ENCODE measurements around the gene SUPT7L. TPM values are rescaled to one million over a fixed set of nuclear protein-coding genes. Genes with fewer than 3 reads are reported as not detected.
"Not testable (repeated sequence)": the region's sequence is repeated elsewhere in the genome, so short reads cannot be mapped to it uniquely, and the experiment has no call there.

SUPT7L gene
- total and polyA plus RNA-seq, 9 donors: 20.4 to 37.7 (median 24.5) TPM

GRCh38 chr2:27683390-27684071 is 20.1 kb upstream of the SUPT7L start:
- no peaks in the 10 kb centered on the region for H3K4me1 ChIP-seq (ENCODE audit: insufficient read depth)
- no peaks in the 10 kb centered on the region for H3K36me3 ChIP-seq
- intact Hi-C loops (cut with DNase I): no loop called here
- TF ChIP-seq CTCF (IDR thresholded peaks at IDR 0.05): peak; percentile 84 to 92 (median 89)
- no peak for TF ChIP-seq POLR2A (IDR thresholded peaks at IDR 0.05)
- TF ChIP-seq EP300 (IDR thresholded peaks at IDR 0.05): no peak
- WGBS, 3 donors: 51 to 54% (median 51%) methylated on average over 9 of the region's 9 CpGs
- H3K4me3 ChIP-seq: no peak overlapping the region
- no peak overlapping the region for H3K27ac ChIP-seq
- H3K27me3 ChIP-seq: no peaks in the 10 kb centered on the region
- peak; percentile 55 to 85 (median 68) for DNase-seq
- H3K9me3 ChIP-seq: no peaks in the 10 kb centered on the region

- H3K27ac ChIP-seq; H3K9me3 ChIP-seq; H3K36me3 ChIP-seq; H3K4me3 ChIP-seq; DNase-seq; H3K4me1 ChIP-seq (ENCODE audit: insufficient read depth); intact Hi-C loops (cut with DNase I); H3K27me3 ChIP-seq: not testable (repeated sequence)
- WGBS, 3 donors: 82 to 86% (median 83%) methylated on average over 7 of the region's 7 CpGs
Measured at GRCh38 chr2:27682334-27682771, 18.9 kb upstream of the SUPT7L start.

DNA sequence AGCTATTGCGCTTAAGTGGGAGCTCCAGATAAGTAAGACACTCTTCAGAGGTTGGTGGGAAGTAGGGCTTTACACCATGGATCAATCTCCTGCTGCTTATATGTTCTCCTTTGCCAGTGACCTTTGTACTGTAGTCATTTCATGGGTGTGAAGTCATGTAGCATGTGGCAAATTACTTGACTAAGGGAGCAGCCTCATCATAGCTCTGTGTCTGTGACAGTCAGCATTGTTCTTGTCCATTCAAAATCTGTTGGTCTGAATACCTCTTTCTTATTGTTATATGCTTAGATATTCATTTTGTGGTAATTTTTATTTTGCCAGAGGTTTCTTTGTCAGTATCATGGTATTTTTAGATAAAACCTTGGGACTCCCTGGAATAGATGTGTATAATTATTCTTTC is 18.4 kb upstream of the SUPT7L start:
- H3K9me3 ChIP-seq: no peaks in the 10 kb centered on the region
- intact Hi-C loops (cut with DNase I): no loop called here
- no peaks in the 10 kb centered on the region for H3K36me3 ChIP-seq
- H3K4me3 ChIP-seq: no peak overlapping the region
- TF ChIP-seq EP300 (IDR thresholded peaks at IDR 0.05) (no peak), POLR2A (IDR thresholded peaks at IDR 0.05) (no peak), CTCF (IDR thresholded peaks at IDR 0.05) (no peak)
- no peaks in the 10 kb centered on the region for H3K27me3 ChIP-seq
- H3K4me1 ChIP-seq (ENCODE audit: insufficient read depth): no peaks in the 10 kb centered on the region
- no peak for DNase-seq
- WGBS, 3 donors: 95 to 97% (median 97%) methylated on average over 1 of the region's 1 CpG
- no peak overlapping the region for H3K27ac ChIP-seq

DNA sequence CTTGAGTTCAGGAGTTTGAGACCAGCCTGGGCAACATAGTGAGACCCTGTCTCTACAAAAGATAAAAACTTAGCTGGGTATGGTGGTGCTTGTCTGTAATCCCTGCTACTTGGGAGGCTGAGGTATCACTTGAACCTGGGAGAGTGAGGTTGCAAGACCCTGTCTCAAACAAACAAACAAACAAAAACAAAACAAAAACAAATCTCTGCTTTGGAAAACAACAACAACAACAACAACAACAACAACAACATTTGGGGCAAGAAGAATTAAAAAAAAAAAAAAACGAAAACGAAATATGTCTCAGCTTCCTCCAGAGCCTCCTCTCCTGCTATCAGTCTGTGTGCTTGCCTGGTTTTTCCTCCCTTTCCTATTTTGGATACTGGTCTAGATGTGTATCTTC is 17.2 kb upstream of the SUPT7L start:
- H3K27ac ChIP-seq: no peak overlapping the region

More for the DNA sequence above, 17.2 kb upstream of the SUPT7L start:
- H3K4me3 ChIP-seq: no peak overlapping the region
- no peaks in the 10 kb centered on the region for H3K4me1 ChIP-seq (ENCODE audit: insufficient read depth)
- DNase-seq: no peak
- H3K27me3 ChIP-seq: no peaks in the 10 kb centered on the region
- no peaks in the 10 kb centered on the region for H3K36me3 ChIP-seq
- no peaks in the 10 kb centered on the region for H3K9me3 ChIP-seq
- 85 to 91% (median 89%) methylated on average over 2 of the region's 2 CpGs for WGBS, 3 donors
- TF ChIP-seq CTCF (IDR thresholded peaks at IDR 0.05) (no peak), EP300 (IDR thresholded peaks at IDR 0.05) (no peak), POLR2A (IDR thresholded peaks at IDR 0.05) (no peak)
- intact Hi-C loops (cut with DNase I): no loop called here
